Hematopoietic multipotent progenitor cell treated with erythropoietin and hydrocortisone succinate and interleukin-3 and kit ligand, for 15 days (in vitro differentiated cells): ENCODE data around the gene TMEM17.
A peak's percentile ranks its signal among the peaks of the same experiment; 100 is the strongest.
"Not testable (repeated sequence)": the region's sequence is repeated elsewhere in the genome, so short reads cannot be mapped to it uniquely, and the experiment has no call there.

Experiments
- DNase-seq: peaks from one replicate; pipeline ENCODE4 v3.0.0-alpha.2; 2015; ENCODE audit warnings: low spot score

TMEM17 gene, protein sequence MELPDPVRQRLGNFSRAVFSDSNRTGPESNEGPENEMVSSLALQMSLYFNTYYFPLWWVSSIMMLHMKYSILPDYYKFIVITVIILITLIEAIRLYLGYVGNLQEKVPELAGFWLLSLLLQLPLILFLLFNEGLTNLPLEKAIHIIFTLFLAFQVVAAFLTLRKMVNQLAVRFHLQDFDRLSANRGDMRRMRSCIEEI

DNA sequence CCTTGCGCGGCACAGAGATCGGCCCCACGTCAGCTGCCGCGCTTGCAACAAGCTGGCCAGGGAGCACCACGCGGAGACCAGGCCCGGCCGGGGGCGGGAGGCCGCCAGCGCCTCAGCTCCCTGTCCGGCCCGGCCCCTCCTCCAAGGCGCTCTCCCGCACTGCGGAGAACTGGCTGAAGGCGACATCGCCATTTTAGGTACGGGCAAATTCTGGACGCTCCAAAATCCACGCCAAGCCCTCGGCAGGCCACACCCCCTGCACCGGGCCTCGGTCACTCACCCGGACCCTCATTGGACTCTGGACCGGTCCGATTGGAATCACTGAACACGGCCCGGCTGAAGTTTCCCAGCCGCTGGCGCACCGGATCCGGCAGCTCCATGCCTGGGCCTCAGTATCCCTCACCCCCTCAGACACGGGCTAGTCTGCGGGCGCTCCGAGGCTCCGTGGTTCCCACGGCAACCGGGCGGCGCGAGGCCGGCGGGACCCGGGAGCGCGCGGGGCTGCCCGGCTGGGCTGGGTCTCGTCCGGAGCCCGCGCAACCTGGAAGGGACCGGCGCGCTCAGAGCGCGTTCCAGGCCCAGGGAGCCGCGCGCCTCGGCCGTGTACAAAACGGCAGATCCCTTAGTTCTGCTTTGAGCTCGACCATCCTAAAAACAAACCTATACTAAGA, at the start of gene TMEM17:
Gene TMEM17, minus strand, starts transcription at position 446 of the 671 bp plus-strand sequence. Its CDS starts 66 bp downstream, at position 380.
- DNase-seq, result peak; percentile 59

DNA sequence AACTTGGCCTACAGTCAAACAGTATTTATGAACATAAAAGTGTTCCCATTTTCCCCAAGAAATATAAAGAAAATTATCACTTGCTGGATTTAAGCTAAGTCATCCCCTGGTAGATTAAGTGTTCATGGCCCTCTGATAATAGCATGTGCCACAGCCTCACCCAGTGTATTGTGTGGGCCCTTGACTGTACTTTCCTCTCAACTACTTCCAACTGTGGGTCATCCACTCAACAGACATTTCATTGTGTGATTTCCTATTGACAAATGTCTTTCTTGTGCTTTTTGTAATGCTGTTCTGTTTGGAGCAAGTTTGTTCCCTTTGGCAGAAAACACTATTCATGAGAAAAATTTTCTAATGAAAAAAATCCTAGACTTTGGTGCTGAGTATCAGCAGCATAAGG, 48.4 kb upstream of the TMEM17 start:
- DNase-seq, result no peak

DNA sequence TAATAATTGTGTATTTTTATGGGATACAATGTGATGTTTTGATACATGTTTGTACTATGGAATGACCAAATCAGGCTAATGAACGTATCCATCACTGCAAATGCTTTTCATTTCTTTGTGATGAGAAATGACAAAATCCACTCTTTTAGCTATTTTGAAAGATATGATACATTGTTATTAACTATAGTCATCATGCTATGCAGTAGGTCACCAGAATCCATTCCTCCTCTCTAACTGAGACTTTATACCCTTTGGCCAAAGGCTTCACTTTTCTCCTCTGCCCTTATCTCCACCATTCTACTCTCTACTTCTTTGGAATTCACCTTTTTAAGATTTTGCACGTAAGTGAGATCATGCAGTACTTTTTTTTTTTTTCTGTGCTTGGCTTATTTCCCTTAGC, 44.5 kb upstream of the TMEM17 start:
- DNase-seq, result no peak

DNA sequence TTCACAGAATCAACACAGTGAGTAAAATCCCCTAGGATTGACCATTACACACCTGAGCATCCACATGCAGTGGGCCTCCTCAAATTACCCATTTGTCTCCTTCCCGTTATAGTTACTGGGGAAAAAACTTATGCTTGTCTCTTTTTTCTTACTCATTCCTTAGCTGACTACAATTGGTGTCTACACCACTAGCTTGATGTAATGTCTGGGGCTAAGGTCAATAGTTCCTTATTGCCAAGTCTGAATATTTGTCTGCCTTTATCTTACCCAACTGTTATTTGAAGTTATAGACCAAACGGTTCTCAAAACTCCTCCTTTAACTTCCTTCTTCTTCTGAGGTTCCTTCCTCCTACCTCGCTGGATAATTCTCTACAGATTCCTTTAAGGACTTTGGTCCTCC, 41.9 kb upstream of the TMEM17 start:
- no peak for DNase-seq

DNA sequence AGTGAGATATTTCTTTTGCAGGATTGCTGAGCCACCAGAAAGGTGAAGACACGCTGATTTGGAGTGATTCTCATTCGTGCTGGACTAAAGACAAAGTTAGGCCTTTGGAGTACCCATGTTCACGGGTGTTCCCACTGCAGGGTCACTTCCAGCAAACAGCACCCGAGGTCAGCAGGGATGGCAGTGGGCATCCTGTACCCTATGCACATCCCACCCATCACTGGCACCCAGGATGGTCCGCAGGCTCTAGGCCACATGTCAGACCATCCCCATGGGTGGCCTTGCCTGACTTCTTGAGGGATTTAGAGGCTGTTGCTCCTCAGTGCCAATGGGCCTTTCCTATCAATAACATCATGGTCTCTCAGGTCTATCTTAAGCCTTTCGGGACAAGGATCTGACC, 39.3 kb upstream of the TMEM17 start:
- no peak for DNase-seq

DNA sequence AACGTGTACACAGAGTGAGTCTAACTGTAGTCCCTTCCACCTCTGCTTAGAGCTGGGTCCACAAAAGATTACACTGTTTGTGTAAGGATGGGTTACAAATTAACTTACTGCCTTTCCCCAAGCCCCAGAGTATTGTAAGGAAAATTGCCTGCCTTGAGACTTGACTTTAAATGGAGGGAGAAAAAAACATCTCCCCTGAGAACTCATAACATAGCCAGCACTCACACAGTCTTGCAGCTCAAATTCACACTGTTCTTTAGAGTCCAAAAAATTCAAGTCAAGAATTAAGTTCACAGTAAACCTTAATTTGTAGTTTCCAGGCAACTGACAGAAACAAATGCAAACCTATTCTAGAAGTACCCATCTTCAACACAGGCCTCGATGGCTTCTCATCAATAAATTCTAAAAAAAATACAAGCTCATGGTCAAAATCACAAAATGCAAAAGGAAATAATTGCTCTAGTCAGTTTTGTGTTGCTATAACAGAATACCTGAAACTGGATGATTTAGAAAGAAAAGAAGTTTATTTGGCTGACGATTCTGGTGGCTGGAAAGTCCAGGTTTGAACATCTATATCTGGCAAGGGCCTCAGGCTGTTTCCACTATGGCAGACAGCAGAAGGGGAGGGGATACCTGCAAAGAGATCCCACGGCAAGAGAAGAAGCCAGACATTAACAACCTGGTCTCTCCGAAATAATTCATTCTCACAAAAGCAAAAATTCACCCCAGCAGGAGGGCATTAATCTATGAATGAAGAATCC, 34.6 kb upstream of the TMEM17 start:
- DNase-seq, result no peak

DNA sequence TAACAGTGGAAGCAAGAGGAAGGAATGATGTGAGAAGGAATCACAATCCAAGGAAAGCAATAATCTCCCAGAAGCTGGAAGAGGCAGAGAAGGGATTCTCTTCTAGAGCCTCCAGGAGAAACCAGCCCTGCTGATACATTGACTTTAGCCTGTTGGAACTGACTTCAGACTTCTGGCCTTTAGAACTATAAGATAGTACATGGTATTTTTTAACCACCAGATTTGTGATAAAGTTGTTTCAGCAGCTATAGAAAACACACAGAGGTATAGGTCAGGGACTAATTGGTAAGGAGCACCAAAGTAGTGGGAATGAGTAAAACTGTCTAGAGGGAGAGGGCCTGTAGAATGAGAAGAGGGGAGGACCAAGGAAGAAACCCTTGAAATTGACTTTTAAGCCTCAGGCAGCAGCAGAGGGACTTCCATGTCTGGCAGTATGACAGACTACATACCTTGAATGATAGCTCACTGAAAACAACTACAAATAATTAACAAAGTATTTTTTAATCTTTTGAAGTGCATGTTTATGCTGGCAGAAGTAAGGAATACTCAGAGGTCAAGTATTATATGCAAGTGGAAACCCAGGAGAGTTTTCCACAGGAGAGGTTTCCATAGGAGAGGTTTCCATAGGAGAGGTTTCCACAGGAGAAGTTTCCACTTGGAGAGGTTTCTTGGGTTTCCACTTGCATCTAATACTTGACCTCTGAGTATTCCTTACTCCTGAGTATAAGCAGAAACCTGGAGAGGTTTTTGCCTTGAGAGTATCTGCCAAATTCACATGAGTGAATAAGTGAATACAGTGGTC, 33.8 kb upstream of the TMEM17 start:
- DNase-seq, result no peak

DNA sequence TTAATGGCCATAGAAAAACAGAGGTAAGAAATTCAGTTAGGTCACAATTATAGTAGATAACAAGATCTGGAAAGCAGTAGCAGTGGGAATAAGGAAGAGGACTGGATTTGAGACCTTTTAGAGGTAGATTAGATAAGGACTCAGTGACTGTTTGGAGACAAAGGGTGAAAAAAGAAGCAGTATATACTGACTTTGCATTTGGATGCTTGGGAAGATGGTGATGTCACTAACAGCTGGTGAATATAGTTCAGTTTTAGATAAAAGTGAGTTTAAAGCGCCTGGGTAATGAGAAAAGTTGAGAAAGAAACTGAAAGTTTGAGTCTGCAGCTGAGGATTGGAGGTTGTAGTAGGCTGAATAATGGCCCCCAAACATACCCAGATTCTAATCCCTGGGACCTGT, 32.8 kb upstream of the TMEM17 start:
- no peak for DNase-seq

DNA sequence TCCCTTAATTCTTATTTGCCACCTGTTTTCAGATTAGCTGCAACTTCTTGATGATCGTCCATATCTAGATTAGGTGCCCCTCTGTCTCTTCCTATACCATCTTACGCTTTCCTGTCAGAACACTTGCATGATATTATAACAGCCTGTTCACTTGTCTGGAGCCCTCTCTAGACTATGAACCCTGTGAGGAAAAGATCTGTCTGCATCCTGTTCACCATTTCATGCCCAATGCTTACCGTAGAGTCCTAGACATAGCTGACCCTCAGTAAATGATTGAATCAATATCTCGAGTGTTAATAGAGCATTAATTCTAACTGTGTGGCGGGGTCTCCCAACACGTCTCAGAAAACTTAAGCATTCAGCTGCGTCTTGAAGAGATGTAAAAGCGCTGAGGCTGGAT, 31.8 kb upstream of the TMEM17 start:
- no peak for DNase-seq

DNA sequence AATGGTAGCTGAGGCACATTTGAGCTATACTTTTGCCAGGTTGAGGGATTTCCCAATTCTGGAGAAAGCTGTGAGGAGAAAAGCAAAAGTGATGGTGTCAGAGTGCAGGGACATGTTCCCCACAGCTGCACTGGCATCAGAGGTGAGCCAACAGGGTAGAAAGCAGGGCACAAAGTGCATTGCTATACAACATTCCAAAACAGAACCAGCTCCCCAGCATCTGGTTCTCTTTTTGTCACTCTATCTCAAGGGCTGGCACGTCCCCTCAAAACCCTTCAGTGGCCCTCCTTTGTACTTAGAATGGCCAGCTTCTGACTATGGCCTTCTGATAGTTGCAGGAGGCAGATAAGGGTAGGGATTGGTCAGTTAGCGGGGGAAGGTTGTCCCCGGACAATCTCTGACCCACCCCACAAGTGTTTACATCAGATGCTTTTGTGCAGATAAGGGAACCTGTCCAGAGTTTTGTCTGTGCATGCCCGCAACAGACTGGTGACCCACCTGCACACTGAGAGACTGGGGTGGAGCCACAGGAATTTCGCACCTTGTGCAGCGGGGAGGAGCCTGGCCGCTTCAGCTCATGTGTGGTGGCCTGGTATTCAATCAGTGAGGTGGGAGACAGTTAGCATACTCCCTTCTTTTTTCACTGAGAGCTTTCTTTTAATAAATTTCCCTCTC, 31.0 kb upstream of the TMEM17 start:
- no peak for DNase-seq

DNA sequence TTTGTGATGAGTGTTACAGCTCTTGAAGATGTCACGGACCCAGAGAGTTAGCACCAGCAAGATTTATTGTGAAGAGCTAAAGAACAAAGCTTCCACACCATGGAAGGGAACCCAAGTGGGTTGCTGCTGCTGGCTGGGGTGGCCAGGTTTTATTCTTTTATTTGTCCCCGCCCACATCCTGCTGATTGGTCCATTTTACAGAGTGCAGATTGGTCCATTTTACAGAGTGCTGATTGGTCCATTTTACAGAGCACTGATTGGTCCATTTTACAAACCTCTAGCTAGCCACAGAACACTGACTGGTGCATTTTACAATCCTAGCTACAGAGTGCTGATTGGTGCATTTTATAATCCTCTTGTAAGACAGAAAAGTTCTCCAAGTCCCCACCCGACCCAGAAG, 29.5 kb upstream of the TMEM17 start:
- DNase-seq, result not testable (repeated sequence)

DNA sequence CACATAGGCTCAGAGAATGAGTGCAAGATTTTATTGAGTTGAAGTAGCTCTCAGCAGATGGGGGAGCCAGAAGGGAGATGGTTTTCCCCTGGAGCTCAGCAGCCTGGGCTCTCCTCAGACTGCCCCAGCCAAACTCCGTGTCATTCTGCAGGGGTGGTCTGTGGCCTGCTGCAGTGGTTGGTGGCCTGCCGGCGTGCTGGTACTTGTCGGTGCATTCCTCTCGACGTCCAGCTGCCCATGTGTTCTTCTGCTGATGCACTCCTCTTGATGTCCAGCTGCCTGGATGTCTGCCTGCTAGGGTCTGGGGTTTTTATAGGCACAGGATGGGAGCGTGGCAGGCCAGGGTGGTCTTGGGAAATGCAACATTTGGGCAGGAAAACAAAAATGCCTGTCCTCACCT, 25.6 kb upstream of the TMEM17 start:
- DNase-seq, result no peak

DNA sequence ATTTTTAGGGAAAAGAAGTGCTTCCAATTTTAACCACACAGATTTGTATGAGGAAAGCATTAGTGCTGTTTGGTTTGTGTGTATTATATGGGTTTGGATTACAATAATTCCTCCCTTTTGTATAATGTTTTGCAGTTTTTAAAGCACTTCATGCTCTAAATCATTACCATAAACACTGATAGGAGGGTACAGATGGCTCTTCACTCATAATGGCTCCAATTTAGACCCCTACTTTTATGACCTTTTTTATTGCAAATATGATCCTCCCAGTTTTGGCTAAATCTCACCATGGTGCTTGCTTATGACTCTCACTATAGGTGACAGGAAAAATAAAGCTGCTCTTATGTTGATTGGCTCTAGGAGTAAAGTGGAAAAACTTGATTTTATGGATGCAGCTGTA, 23.8 kb upstream of the TMEM17 start:
- no peak for DNase-seq

DNA sequence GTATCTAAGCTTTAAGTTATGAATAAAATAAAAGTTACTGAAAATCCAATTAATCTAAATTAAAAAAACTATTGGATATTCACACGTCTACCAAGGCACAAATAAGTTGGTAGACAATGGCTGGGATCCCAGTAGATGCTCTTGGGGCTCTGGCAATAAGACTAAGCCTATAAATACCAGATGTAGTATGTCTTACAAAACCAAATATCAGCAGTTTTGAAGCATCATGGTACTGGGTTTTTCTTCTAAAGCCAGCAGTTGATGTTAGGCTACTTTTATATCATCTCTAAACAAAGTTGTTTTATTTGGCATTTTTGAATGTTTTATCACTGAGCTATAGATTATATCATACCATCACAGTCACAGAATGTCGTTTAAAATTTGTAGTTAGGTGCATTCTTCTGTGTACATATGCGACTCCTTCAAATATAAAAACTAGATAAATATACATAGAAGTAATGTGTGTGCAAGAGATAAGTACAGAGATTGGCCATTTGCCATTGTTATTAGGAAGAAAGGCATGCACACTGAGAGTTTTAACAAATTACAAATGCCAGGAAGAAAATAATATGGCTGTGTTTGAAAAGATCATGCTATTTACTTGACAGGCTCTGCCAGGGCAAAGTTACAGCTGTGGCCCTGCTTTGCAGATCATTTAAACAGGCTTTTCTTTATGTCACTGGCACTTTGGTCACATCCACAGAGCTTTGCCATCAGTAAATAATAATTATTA, 21.6 kb upstream of the TMEM17 start:
- peak; percentile 23 for DNase-seq

DNA sequence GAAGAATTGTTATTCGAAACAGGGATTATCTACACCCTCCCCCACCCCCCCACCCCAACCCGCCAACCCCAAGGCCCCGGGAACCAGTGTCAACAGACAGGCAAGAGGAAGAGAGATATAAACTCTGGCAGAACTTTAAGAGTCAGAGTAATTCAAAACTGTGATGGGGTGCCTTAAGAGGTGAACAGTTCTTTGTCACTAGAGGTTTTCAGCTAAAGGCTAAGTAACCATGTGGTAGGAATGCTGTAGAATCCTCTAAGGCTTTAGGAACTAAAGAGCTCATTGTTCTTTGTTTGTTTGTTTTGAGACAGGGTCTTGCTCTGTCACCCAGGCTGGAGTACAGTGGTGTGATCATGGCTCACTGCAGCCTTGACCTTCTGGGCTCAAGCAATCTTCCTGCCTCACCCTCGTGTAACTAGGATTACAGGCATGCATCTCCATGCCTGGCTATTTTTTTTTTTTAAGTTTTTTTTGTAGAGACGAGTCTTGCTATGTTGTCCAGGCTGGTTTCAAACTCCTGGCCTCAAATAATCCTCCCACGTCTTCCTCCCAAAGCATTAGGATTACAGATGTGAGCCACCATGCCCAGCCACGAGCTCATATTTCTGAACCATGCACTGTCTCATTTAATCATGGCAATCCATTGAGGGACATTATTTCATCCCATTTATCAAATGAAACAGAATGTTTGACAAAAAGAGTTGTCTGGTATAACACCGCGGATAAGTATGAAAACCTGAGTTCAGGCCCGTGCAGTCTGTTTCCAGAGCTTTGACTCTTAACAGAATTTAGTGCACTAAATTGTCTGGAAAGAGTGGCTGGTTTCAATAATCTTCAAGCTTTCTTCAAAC, 20.8 kb upstream of the TMEM17 start:
- no peak for DNase-seq

DNA sequence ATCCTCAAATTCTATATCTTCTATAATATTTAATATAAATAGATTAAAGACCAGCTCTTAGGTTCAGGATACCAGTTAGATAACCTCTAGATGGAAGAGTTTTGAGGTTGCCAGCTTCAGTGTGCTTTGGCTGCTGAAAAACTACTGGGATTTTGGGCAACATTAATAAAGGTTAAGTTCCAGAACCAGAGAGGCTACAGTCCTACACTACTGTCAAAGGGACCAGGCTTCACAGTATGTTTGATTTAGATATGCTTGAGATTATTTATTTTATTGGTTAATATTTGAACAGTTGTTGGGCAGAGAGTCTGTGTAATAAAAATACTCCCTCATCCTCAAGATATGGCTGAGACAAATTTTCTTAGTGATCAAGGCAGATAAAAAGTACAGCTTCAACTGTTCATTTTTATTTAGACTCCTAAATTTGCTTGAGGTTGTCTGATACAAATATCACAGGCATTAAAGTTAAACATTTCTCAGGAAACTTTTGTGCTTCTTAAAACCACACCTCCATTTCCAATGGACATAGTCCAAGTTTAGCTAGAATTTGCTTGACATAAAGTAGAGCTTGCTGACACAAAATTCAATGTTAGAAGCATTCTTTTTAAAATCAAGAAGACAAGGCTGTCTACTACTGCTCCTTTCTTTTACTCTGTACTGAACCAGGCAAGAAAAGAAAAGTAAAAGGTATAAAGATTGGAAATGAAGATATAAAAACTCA, 19.7 kb upstream of the TMEM17 start:
- no peak for DNase-seq

DNA sequence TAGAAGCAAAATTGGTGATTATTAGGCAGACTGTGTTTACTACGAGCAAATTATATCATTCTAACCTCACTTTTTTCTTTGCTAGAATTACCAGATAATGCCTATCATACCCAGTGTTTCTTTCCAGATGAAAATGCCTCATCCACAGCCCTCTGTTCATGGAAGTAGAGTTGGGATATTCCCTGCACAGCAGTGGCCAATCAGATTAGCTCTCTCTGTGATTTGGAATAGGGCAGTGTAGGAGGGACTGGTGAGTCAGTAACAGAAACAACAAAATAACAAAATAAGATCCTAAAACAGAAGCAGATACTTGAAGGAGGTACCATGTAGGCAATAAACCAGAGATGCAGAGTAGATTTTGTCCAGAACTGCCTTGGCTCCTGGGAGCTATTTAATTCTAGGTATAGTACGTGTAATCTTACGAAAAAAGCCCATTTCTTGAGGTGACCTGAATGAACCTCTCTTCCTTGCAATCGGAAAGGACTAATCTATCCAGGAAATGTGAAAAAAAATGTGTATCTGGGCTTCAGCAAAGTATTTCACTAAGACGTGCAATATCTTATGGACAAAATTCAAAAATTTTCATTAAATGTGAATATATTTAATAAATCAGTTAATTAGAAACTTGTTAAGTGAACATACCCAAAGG, 18.4 kb upstream of the TMEM17 start:
- DNase-seq, result no peak

DNA sequence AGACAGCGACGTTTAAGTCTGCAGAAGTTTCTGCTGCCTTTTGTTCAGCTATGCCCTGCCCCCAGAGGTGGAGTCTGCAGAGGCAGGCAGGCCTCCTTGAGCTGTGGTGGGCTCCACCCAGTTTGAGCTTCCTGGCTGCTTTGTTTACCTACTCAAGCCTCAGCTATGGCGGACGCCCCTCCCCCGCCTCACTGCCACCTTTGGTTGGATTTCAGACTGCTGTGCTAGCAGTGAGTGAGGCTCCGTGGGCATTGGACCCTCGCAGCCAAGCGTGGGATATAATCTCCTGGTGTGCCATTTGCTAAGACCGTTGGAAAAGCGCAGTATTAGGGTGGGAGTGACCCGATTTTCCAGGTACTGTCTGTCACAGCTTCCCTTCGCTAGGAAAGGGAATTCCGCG, 15.1 kb upstream of the TMEM17 start:
- DNase-seq, result not testable (repeated sequence)

DNA sequence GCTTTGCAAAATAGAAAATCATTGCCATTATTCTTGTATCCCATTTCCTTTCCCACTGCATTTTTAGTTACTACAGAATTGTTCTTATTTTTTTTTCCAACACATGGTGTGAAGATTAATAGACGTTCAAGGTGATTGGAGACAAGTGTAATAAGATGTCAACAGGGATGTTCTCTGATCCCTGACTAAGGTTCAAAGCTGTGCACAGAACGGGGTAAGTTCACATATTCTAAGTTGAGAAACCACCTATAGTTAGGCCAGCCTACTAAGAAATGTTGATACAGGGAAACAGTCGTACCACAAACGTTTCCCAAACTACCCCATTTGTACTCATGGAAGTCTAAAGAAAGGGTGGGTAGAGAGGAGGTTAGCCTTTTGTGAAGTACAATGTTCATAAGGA, 6.4 kb upstream of the TMEM17 start:
- no peak for DNase-seq
